ENCODE measurements around the gene CBX7.

DNA sequence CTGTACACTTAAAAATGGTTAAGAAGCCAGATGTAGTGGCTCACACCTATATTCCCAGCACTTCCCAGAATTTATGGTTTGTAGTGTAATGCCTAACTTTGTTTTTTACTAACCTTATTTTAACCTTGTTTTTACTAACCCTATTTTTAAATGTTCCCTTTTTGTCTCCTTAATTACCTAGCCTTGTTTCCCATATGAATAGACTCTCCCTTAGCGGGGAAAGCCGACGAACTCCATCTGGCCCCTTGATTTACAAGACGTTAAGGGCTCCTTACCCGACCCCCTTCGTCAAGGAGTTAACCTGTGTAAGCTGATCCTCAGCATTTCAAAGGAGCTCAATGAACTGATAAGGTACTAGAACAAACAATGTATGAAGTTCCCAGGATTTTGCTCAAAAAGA, 38.4 kb downstream of the CBX7 start:
- no peak for TF ChIP-seq ZNF274 (IDR thresholded peaks at IDR 0.05; ENCODE audit: low read depth, low read length)
- no peak for TF ChIP-seq YY1 (IDR thresholded peaks at IDR 0.05; ENCODE audit: insufficient read depth, insufficient read length)
